Adrenal gland (tissue), 12 donors: ENCODE results near the gene AUTS2. TPM values are rescaled to one million over a fixed set of nuclear protein-coding genes. Genes with fewer than 3 reads are reported as not detected.

ENCODE experiments used
- DNase-seq, 7 donors: peaks; one replicate each; pipeline ENCODE4 v3.0.0-alpha.2; 2019 to 2020
- H3K27ac ChIP-seq, 5 donors: fragments of 200-600 bp; sonication (generic) in 4 of 5; 1 replicate in 3 of 5; 2 replicates in 2 of 5; pipeline versions ENCODE4 v1.5.1 to v1.8.0; 2016 to 2020; ENCODE audit warnings: mild to moderate bottlenecking in 1 of 5
- H3K27me3 ChIP-seq: fragments of 200-600 bp; 2 replicates; pipeline ENCODE4 v1.8.0; 2021
- H3K36me3 ChIP-seq, 2 donors: fragments of 200-600 bp; replicated peaks in 1 of 2; 1 replicate in 1 of 2; 2 replicates in 1 of 2; pipeline versions ENCODE4 v1.5.1 to v1.8.0; 2018 to 2022
- H3K4me1 ChIP-seq, 2 donors: fragments of 200-600 bp; replicated peaks in 1 of 2; 1 replicate in 1 of 2; 2 replicates in 1 of 2; pipeline versions ENCODE4 v1.5.1 to v1.8.0; 2018 to 2021
- H3K4me3 ChIP-seq, 4 donors: fragments of 200-600 bp; sonication (generic) in 3 of 4; one replicate each; pipeline ENCODE4 v1.5.1; 2016 to 2018
- H3K9me3 ChIP-seq, 3 donors: fragments of 200-600 bp; sonication (generic) in 1 of 3; replicated peaks in 1 of 3; 1 replicate in 2 of 3; 2 replicates in 1 of 3; pipeline versions ENCODE4 v1.5.1 to v1.8.0; 2016 to 2021
- POLR2A ChIP-seq, 2 donors: fragments of 450-650 bp; IDR thresholded peaks; one replicate each; pipeline ENCODE4 v1.6.1; 2017; ENCODE audit warnings: antibody characterized with exemption in 2 of 2, mild to moderate bottlenecking in 2 of 2, moderate library complexity in 1 of 2
- whole genome bisulfite sequencing, 4 donors: extraction: QIAGEN DNeasy Blood & Tissue Kit in 2 of 4; methylation state at CpG; one replicate each; pipeline versions ENCODE4 v1.1.5 to v1.1.7; 2013 to 2017; 5-methylcytosine and 5-hydroxymethylcytosine counted together
- intact Hi-C, 2 donors: fragments of 100-400 bp; cut with DNase I; formaldehyde crosslinking; loops; one replicate each; pipeline versions ENCODE4 v1.14.1 to v1.15.0; 2022 to 2023
- polyA plus RNA-seq, 3 donors: library from polyadenylated mRNA; stranded (reverse); fragments of 200-250 nt in 2 of 3; fragments of 350-450 nt in 1 of 3; fragmentation: Illumina TruSeq in 1 of 3; extraction: RNeasy Lipid Tissue Mini Kit (QIAGEN cat#74804) in 1 of 3; gene quantifications; one replicate each; pipeline ENCODE4 v1.2.3, GENCODE V29; 2013 to 2014
- total RNA-seq, 9 donors: library from RNA; depleted of rRNA in 4 of 9; stranded (reverse); fragments of >200 nt in 4 of 9; fragments of 120-200 nt in 1 of 9; fragmentation: NEBNext Ultra II Directional in 1 of 9; extraction: Animal tissue kit (Norgen Biotek cat#: 25700) in 1 of 9; gene quantifications; one replicate each; pipeline versions ENCODE4 v1.1.0 to v1.2.4, GENCODE V29; 2013 to 2023
- TF ChIP-seq, protein P1 (sequence below), 6 experiments: fragments of 450-650 bp in 4 of 6; fragments of 200-600 bp in 2 of 6; sonication (generic) in 1 of 6; IDR thresholded peaks; 1 replicate in 5 of 6; 2 replicates in 1 of 6; pipeline versions ENCODE4 v1.5.1 to v1.8.0; 2016 to 2021; ENCODE audit warnings: antibody characterized with exemption in 6 of 6, mild to moderate bottlenecking in 2 of 6, moderate library complexity in 1 of 6
- donor health status: healthy with polysubstance abuse.
- donor health status: Bipolar disorder and iron deficiency.
- donor health status: DM: yes; HTN: yes; CAD: no.
- donor health status: DM: no; HTN: no; CAD: no.
- donor health status: DM: no; HTN: no; CAD: no.
- donor health status: DM: yes; HTN: yes; CAD: no.

Gene AUTS2
- total and polyA plus RNA-seq, 12 donors: 6.4 to 44.0 (median 15.2) TPM

DNA sequence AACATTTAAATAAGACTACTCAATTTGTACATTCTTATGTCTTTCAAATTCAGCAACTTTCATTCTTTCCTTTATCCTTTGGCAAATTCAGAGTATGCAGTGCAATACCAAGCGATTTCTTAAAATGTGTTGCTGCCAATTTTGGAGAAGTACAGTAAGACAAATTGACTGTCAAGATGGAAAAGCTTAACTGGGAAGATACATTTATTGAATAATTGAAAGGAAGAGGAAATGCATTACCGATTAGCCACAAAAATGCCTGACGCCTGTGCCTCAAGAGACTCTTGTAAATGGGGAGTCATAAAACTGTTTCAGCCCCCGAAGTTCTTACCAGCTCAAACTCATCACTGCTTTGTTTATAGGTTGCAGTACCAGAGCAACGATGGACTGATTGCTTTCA, 1160.4 kb downstream of the AUTS2 start:
- H3K4me3 ChIP-seq: no peak overlapping the region
- H3K27ac ChIP-seq: no peak overlapping the region
- intact Hi-C loops: no loop called here
- H3K27me3 ChIP-seq: no peaks in the 10 kb centered on the region
- H3K9me3 ChIP-seq: no peaks in the 10 kb centered on the region
- TF ChIP-seq, protein P1, sequence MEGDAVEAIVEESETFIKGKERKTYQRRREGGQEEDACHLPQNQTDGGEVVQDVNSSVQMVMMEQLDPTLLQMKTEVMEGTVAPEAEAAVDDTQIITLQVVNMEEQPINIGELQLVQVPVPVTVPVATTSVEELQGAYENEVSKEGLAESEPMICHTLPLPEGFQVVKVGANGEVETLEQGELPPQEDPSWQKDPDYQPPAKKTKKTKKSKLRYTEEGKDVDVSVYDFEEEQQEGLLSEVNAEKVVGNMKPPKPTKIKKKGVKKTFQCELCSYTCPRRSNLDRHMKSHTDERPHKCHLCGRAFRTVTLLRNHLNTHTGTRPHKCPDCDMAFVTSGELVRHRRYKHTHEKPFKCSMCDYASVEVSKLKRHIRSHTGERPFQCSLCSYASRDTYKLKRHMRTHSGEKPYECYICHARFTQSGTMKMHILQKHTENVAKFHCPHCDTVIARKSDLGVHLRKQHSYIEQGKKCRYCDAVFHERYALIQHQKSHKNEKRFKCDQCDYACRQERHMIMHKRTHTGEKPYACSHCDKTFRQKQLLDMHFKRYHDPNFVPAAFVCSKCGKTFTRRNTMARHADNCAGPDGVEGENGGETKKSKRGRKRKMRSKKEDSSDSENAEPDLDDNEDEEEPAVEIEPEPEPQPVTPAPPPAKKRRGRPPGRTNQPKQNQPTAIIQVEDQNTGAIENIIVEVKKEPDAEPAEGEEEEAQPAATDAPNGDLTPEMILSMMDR (IDR thresholded peaks at IDR 0.05): no peak
- no peak for TF ChIP-seq POLR2A (IDR thresholded peaks at IDR 0.05)
- no peaks in the 10 kb centered on the region for H3K4me1 ChIP-seq
- DNase-seq: no peak
- H3K36me3 ChIP-seq: no peaks in the 10 kb centered on the region
- 74 to 78% (median 77%) methylated on average over 5 of the region's 5 CpGs for WGBS, 4 donors

DNA sequence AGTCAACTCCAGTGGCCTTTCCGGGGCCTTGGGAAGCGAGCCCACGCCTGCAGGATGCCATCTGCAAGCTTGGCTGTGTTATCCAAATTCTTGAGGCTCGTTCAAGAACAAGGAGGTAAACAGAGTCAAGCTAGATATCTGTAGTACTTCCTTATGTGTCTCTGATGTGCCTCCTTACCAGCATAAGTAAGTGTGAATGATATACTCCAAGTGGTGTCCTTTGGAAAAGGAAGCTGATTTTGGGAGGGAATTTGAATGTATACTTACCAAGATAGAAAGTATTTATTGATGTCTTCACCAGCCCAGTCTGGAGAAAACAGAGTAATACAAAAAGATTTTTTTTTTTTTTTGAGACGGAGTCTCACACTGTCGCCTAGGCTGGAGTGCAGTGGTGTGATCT, 1161.4 kb downstream of the AUTS2 start:
- intact Hi-C loops: no loop called here
- no peak for TF ChIP-seq POLR2A (IDR thresholded peaks at IDR 0.05)
- TF ChIP-seq, protein P1 (IDR thresholded peaks at IDR 0.05): no peak
- Histone ChIP-seq H3K36me3 (no peaks in the 10 kb centered on the region), H3K27me3 (no peaks in the 10 kb centered on the region), H3K4me3 (no peak overlapping the region), H3K4me1 (no peaks in the 10 kb centered on the region), H3K27ac (no peak overlapping the region), H3K9me3 (no peaks in the 10 kb centered on the region)
- WGBS, 4 donors: 87 to 95% (median 94%) methylated on average over 6 of the region's 6 CpGs
- no peak for DNase-seq

DNA sequence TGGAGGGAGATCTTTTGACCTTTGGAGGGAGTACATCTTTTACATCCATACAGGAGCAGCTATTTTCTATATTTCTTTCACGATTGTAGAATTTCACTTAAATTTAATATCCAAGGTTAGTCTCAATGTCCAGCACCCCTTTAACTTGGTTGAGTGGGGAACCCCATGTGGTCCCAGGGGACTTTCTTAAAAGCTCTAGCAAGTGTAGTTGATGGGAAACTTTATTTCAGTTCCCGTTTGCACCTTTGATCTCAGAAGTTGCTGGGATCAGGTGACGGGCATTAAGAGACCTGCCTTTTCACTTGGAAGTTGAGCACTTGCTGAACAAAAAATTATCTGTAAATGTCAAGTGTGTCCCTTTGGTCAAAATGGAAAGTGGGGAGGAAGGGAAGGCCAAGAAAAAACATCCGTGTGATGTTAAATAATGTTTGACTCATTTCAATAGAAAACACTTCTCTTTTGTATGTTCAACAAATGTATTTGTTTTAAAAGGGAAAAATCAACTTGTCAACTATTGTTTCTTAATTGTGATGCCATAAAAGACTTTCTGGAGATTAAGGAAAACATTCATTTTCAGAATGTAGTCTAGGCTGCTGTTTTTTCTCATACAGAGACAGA, 1163.5 kb downstream of the AUTS2 start:
- Histone ChIP-seq H3K4me1 (no peaks in the 10 kb centered on the region), H3K27ac (no peak overlapping the region), H3K9me3 (no peaks in the 10 kb centered on the region), H3K27me3 (no peaks in the 10 kb centered on the region), H3K4me3 (no peak overlapping the region), H3K36me3 (peaks cover 0 to 6% of the 10 kb centered on the region in 2 donors)
- no peak for DNase-seq
- WGBS, 4 donors: 89 to 98% (median 94%) methylated on average over 4 of the region's 4 CpGs
- intact Hi-C loops: no loop called here
- TF ChIP-seq, protein P1 (IDR thresholded peaks at IDR 0.05): no peak
- no peak for TF ChIP-seq POLR2A (IDR thresholded peaks at IDR 0.05)

DNA sequence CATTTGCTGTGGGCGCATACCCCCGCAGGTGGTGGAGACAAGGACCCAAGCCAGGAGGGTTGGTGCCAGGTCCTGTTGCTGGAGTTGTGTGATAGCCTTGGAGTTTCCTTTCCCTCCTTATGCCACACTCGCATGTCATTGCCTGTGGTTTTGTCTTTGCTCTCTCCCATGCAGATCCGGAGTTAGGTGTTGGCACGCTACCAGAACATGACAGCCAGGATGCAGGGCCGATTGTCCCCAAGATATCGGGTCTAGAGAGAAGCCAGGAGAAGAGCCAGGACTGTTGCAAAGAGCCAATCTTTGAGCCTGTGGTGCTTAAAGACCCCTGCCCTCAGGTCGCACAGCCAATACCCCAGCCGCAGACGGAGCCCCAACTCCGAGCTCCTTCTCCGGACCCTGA, 1164.4 kb downstream of the AUTS2 start:
- TF ChIP-seq POLR2A (IDR thresholded peaks at IDR 0.05): no peak
- TF ChIP-seq, protein P1 (IDR thresholded peaks at IDR 0.05): no peak
- Histone ChIP-seq H3K36me3 (peaks cover 0 to 7% of the 10 kb centered on the region in 2 donors), H3K27ac (no peak overlapping the region), H3K4me3 (no peak overlapping the region), H3K9me3 (no peaks in the 10 kb centered on the region), H3K27me3 (no peaks in the 10 kb centered on the region), H3K4me1 (no peaks in the 10 kb centered on the region)
- 79 to 91% (median 84%) methylated on average over 9 to 12 of the region's 12 CpGs for WGBS, 4 donors
- intact Hi-C loops: no loop called here
- DNase-seq: peak in 2 of 7 donors; percentile 19 to 66
